Lower leg skin (tissue), 3 donors: ENCODE results near the gene ANKK1.

Experiments used
- CTCF ChIP-seq, 3 donors: fragments of 450-650 bp; IDR thresholded peaks; one replicate each; pipeline ENCODE4 v1.5.1; 2016; ENCODE audit warnings: antibody characterized with exemption in 3 of 3, mild to moderate bottlenecking in 3 of 3, moderate library complexity in 2 of 3
- POLR2A ChIP-seq, 2 donors: fragments of 450-650 bp; IDR thresholded peaks; one replicate each; pipeline ENCODE4 v1.6.1; 2016 to 2017; ENCODE audit warnings: antibody characterized with exemption in 2 of 2, mild to moderate bottlenecking in 1 of 2, moderate library complexity in 1 of 2

DNA sequence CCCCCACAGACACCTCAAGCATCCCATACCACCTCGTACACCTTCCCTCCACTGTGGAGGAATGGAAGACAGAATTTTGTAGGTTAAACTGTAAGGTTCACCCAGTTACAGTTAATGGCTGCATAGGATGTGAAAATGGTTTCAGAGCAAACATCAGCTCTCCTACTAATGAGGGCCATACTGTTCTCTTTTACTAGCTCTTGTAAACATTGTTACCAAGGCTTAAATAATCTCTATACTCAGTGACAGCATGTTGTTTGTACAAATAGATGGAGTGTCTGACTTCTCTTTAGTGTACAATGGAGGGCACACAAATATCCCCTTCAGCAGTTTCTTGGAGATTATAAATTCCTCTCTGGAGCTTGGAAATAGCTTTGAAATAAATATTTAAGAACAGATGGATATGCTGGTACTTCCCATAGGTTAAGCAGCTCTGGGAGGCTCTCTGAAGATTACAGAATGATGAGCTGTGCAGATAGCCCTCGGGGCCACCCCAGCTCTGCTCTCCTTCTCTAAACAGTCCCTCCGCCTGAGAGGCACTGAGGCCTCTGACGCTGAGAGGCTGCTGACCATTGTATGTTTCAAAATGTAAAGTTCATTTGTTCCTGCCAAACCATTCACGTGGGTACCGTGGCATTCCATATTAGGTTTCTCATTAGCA is 47.5 kb upstream of the ANKK1 start:
- TF ChIP-seq CTCF (IDR thresholded peaks at IDR 0.05) (no peak), POLR2A (IDR thresholded peaks at IDR 0.05) (no peak)
